Spleen (tissue), 7 donors: Measurements from ENCODE around the gene SLC6A20.
"Not testable (repeated sequence)": the region's sequence is repeated elsewhere in the genome, so short reads cannot be mapped to it uniquely, and the experiment has no call there.

ENCODE experiments used
- CTCF ChIP-seq, 11 experiments: fragments of 200-600 bp in 7 of 11; fragments of 450-650 bp in 4 of 11; sonication (generic) in 4 of 11; IDR thresholded peaks in 8 of 11; conservative IDR thresholded peaks in 3 of 11; 1 replicate in 7 of 11; 2 replicates in 4 of 11; pipeline versions ENCODE4 v1.4.0 to v1.8.0; 2016 to 2021; ENCODE audit warnings: antibody characterized with exemption in 11 of 11, inconsistent platforms in 4 of 11, mild to moderate bottlenecking in 1 of 11
- POLR2A ChIP-seq, 3 donors: fragments of 450-650 bp; IDR thresholded peaks; one replicate each; pipeline ENCODE4 v1.5.1; 2017; ENCODE audit warnings: antibody characterized with exemption in 3 of 3, mild to moderate bottlenecking in 1 of 3
- POLR2AphosphoS5 ChIP-seq, 3 donors: sonication (generic); formaldehyde crosslinking; IDR thresholded peaks; one replicate each; pipeline ENCODE4 v1.5.1; 2017; ENCODE audit warnings: antibody characterized with exemption in 3 of 3
- donor health status: DM: no; HTN: no; CAD: no; lungs with moderate emphysema.
- donor health status: DM: no; HTN: no; CAD: no.
- donor health status: DM: no; HTN: no; CAD: no.

DNA sequence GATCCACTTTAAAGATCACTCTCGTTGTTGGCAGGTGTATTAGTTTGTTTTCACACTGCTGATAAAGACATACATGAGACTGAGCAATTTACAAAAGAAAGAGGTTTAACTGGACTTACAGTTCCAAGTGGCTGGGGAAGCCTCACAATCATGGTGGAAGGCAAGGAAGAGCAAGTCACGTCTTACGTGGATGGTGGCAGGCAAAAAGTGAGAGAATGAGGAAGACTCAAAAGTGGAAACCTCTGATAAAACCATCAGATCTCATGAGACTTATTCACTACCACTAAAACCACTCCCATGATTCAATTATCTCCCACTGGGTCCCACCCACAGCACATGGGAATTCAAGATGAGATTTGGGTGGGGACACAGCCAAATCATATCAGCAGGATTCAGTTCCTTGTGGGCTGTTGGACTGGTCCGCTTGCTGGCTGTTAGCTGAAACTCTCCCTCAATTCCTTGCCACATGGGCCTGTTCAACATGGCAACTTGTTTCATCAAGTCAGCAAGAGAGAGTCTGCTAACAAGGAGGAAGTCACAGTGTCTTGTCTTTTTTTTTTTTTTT lies 47.2 kb downstream of the SLC6A20 start:
- not testable (repeated sequence) for TF ChIP-seq CTCF (IDR thresholded peaks at IDR 0.05 in 8 of 11, conservative IDR thresholded peaks at IDR 0.05 in 3 of 11); POLR2A (IDR thresholded peaks at IDR 0.05); POLR2AphosphoS5 (IDR thresholded peaks at IDR 0.05)
